DND-41 (cell line): ENCODE results near the gene WAC.
A peak's percentile ranks its signal among the peaks of the same experiment; 100 is the strongest.

Source experiments
- ATAC-seq: fragments of 200-7000 bp; cut with Tn5 transposase; 3 replicates; pipeline ENCODE4 v1.9.1; 2021; ENCODE audit warnings: low read depth; ENCODE audit not compliant: insufficient read depth
- DNase-seq: peaks from one replicate; pipeline ENCODE4 v3.0.0-alpha.2; 2020
- H2AFZ ChIP-seq: 2 replicates; pipeline ENCODE4 v1.6.0; 2012; ENCODE audit warnings: low read depth, low read length
- H3K27ac ChIP-seq: 2 replicates; pipeline ENCODE4 v1.5.1; 2012; ENCODE audit warnings: low read length, inconsistent platforms
- H3K27me3 ChIP-seq: fragments of 200-600 bp; sonication (generic); 2 replicates; pipeline ENCODE4 v1.6.0; 2012; ENCODE audit warnings: low read length, mild to moderate bottlenecking, inconsistent platforms; ENCODE audit not compliant: insufficient read depth, poor library complexity
- H3K36me3 ChIP-seq: 2 replicates; pipeline ENCODE4 v1.5.1; 2012; ENCODE audit warnings: low read length, inconsistent platforms; ENCODE audit not compliant: insufficient read depth
- H3K4me1 ChIP-seq: 2 replicates; pipeline ENCODE4 v1.5.1; 2012; ENCODE audit warnings: mild to moderate bottlenecking, low read length; ENCODE audit not compliant: insufficient read depth
- H3K4me2 ChIP-seq: 2 replicates; pipeline ENCODE4 v1.6.0; 2012; ENCODE audit warnings: mild to moderate bottlenecking, moderate library complexity, low read length, inconsistent platforms; ENCODE audit not compliant: insufficient read depth
- H3K4me3 ChIP-seq, 2 experiments: fragments of 200-600 bp in 1 of 2; shearing (Covaris generic) in 1 of 2; 2 replicates each; pipeline ENCODE4 v1.5.1; 2012 to 2016; ENCODE audit warnings: inconsistent platforms in 2 of 2, low read length in 2 of 2, mild to moderate bottlenecking in 2 of 2, low read depth in 1 of 2, moderate library complexity in 1 of 2
- H3K79me2 ChIP-seq: 2 replicates; pipeline ENCODE4 v1.6.0; 2012; ENCODE audit warnings: low read length, inconsistent platforms; ENCODE audit not compliant: insufficient read depth
- H3K9ac ChIP-seq: 2 replicates; pipeline ENCODE4 v1.6.0; 2012; ENCODE audit warnings: low read depth, mild to moderate bottlenecking, inconsistent platforms, low read length, moderate library complexity
- H3K9me3 ChIP-seq: 2 replicates; pipeline ENCODE4 v1.5.1; 2012; ENCODE audit warnings: low read length, moderate library complexity, mild to moderate bottlenecking, inconsistent platforms; ENCODE audit not compliant: insufficient read depth, severe bottlenecking
- H4K20me1 ChIP-seq: 2 replicates; pipeline ENCODE4 v1.6.0; 2012; ENCODE audit warnings: low read length; ENCODE audit not compliant: insufficient read depth
- EZH2 ChIP-seq: IDR thresholded peaks from 3 replicates; pipeline ENCODE4 v1.6.1; 2012; ENCODE audit warnings: borderline replicate concordance, low read depth, mild to moderate bottlenecking, moderate library complexity, low read length, inconsistent platforms; ENCODE audit not compliant: severe bottlenecking
- TF ChIP-seq, protein P1 (sequence below): IDR thresholded peaks from 2 replicates; pipeline ENCODE4 v1.5.1; 2012; ENCODE audit warnings: borderline replicate concordance, low read length, moderate library complexity, mild to moderate bottlenecking; ENCODE audit not compliant: poor library complexity, severe bottlenecking; ENCODE audit errors: extremely low read depth

Gene WAC

DNA sequence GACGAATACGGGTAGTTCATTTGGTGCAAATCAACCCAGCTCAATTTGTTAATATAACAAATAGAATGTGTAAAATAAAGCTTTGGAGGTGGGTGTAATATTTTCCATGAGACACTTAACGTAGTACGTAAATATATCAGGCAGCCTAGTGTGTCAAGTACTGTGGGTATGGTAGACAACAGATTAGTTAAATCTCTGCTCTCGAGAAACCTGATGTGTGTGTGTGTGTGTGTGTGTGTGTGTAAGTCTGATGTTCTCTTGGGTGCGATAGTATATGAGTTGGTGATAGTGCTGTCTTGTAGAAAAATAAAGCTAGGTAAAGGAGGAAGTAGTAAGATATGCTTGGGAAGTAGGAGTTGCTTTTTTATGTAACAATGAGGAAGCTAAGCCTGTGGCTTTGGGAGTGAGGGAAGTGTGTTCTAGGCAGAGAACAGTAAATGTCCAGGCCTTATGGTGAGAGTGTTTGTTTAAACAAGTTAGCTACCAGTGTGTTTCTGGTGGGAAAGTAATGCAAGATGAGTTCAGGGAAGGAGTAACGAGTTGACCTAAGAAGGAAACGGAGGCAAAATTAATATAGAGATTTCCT, 26.1 kb downstream of the WAC start:
- H3K4me1 ChIP-seq: no peaks in the 10 kb centered on the region
- H2AFZ ChIP-seq: no peak overlapping the region
- H3K27ac ChIP-seq: no peak overlapping the region
- H3K4me3 ChIP-seq: no peak overlapping the region
- H3K9me3 ChIP-seq: no peaks in the 10 kb centered on the region
- TF ChIP-seq EZH2: no peak
- TF ChIP-seq, protein P1, sequence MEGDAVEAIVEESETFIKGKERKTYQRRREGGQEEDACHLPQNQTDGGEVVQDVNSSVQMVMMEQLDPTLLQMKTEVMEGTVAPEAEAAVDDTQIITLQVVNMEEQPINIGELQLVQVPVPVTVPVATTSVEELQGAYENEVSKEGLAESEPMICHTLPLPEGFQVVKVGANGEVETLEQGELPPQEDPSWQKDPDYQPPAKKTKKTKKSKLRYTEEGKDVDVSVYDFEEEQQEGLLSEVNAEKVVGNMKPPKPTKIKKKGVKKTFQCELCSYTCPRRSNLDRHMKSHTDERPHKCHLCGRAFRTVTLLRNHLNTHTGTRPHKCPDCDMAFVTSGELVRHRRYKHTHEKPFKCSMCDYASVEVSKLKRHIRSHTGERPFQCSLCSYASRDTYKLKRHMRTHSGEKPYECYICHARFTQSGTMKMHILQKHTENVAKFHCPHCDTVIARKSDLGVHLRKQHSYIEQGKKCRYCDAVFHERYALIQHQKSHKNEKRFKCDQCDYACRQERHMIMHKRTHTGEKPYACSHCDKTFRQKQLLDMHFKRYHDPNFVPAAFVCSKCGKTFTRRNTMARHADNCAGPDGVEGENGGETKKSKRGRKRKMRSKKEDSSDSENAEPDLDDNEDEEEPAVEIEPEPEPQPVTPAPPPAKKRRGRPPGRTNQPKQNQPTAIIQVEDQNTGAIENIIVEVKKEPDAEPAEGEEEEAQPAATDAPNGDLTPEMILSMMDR: no peak
- ATAC-seq: no peak
- H4K20me1 ChIP-seq: peaks cover 90% of the 10 kb centered on the region
- H3K27me3 ChIP-seq: no peaks in the 10 kb centered on the region
- H3K36me3 ChIP-seq: peaks cover 94% of the 10 kb centered on the region
- H3K79me2 ChIP-seq: peaks cover 100% of the 10 kb centered on the region
- H3K9ac ChIP-seq: no peak overlapping the region
- H3K4me2 ChIP-seq: no peak overlapping the region
- no peak for DNase-seq

DNA sequence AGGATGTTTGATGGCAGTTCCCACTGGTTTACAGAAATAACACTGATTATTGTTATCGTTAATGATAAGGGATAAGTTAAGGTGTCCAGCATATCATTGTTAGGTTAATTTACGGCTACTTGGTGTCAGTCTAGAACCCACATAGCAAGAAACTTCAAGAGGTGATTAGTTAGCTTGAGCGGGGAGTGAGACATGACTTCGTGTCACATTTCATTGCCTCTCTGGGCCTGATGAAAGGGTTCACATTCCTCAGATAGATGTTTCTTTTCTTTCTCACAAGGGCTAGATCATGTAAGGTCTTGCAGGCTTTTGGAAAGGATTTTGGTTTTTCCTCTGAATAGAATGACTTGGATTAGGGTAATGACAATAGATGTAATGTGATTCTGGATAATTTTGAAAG, 26.7 kb downstream of the WAC start:
- no peak overlapping the region for H3K4me3 ChIP-seq
- no peaks in the 10 kb centered on the region for H3K9me3 ChIP-seq
- DNase-seq (no peak), ATAC-seq (no peak)
- H3K27me3 ChIP-seq: no peaks in the 10 kb centered on the region
- peaks cover 94% of the 10 kb centered on the region for H3K36me3 ChIP-seq
- H3K9ac ChIP-seq: no peak overlapping the region
- no peak overlapping the region for H3K4me2 ChIP-seq
- TF ChIP-seq EZH2: no peak
- TF ChIP-seq, protein P1: no peak
- H3K79me2 ChIP-seq: peaks cover 100% of the 10 kb centered on the region
- no peak overlapping the region for H2AFZ ChIP-seq
- no peak overlapping the region for H3K27ac ChIP-seq
- H3K4me1 ChIP-seq: no peaks in the 10 kb centered on the region
- peaks cover 90% of the 10 kb centered on the region for H4K20me1 ChIP-seq

DNA sequence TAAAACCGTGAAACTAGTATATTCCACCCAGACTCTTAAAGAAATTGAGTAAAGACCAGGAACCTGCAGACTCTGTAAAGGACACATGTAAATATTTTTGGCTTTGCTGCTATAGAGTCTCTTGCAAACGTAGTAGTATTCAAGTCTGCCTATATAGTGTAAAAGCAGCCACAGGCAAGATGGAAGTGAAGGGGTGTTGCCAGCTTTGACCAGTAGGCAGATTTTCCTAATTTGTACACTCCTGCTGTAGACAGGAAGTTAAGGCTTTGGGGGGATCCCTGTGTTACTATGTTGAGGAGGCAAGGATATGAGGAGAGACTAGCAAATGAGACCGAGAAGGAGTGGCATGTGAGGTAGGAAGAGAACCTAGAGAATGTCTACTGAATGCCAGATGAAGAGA, 27.7 kb downstream of the WAC start:
- Histone ChIP-seq H3K79me2 (peaks cover 100% of the 10 kb centered on the region), H3K4me2 (no peak overlapping the region), H3K27ac (no peak overlapping the region), H3K27me3 (no peaks in the 10 kb centered on the region), H3K4me1 (no peaks in the 10 kb centered on the region), H3K9me3 (no peaks in the 10 kb centered on the region), H2AFZ (no peak overlapping the region), H3K9ac (no peak overlapping the region), H3K4me3 (no peak overlapping the region), H4K20me1 (peaks cover 89% of the 10 kb centered on the region), H3K36me3 (peaks cover 93% of the 10 kb centered on the region)
- DNase-seq (no peak), ATAC-seq (0 out of 3 replicates have a peak, but pooled peaks have one; percentile 12)
- TF ChIP-seq EZH2: no peak
- TF ChIP-seq, protein P1: no peak
